Right lobe of liver (tissue), 6 donors: ENCODE results near the gene AJAP1. TPM values are rescaled to one million over a fixed set of nuclear protein-coding genes. Genes with fewer than 3 reads are reported as not detected.

Source experiments
- ATAC-seq, 4 donors: fragments of 200-7000 bp; cut with Tn5 transposase; one replicate each; pipeline ENCODE4 v1.9.1; 2020; ENCODE audit warnings: mild to moderate bottlenecking in 4 of 4, moderate library complexity in 4 of 4
- DNase-seq, 3 donors: peaks; one replicate each; pipeline ENCODE4 v3.0.0-alpha.2; 2020
- H3K27ac ChIP-seq, 3 donors: fragments of 200-600 bp; one replicate each; pipeline ENCODE4 v1.8.0; 2022
- H3K27me3 ChIP-seq, 2 donors: fragments of 200-600 bp; one replicate each; pipeline ENCODE4 v1.8.0; 2022
- H3K36me3 ChIP-seq, 4 donors: fragments of 200-600 bp; sonication (generic) in 1 of 4; one replicate each; pipeline versions ENCODE4 v1.5.1 to v1.8.0; 2017 to 2022; ENCODE audit warnings: control low read depth in 1 of 4
- H3K4me1 ChIP-seq, 4 donors: fragments of 200-600 bp; sonication (generic) in 1 of 4; one replicate each; pipeline versions ENCODE4 v1.5.1 to v1.8.0; 2017 to 2022; ENCODE audit warnings: control low read depth in 1 of 4
- H3K4me3 ChIP-seq, 3 donors: fragments of 200-600 bp; one replicate each; pipeline ENCODE4 v1.8.0; 2022
- H3K9me3 ChIP-seq, 4 donors: fragments of 200-600 bp; sonication (generic) in 1 of 4; one replicate each; pipeline versions ENCODE4 v1.5.1 to v1.8.0; 2017 to 2022; ENCODE audit warnings: control low read depth in 1 of 4
- POLR2A ChIP-seq: fragments of 450-650 bp; IDR thresholded peaks from one replicate; pipeline ENCODE4 v1.6.1; 2017; ENCODE audit warnings: antibody characterized with exemption, mild to moderate bottlenecking
- WGBS: methylation state at CpG from one replicate; pipeline ENCODE4 v1.1.6; 2018; ENCODE audit warnings: low coverage, low lambda C conversion rate; ENCODE audit not compliant: insufficient coverage; ENCODE audit errors: missing lambda C conversion rate; 5-methylcytosine and 5-hydroxymethylcytosine counted together
- intact Hi-C, 2 donors: fragments of 100-400 bp; cut with DNase I; formaldehyde crosslinking; loops; one replicate each; pipeline versions ENCODE4 v1.11.2 to v1.14.1; 2022
- total RNA-seq, 6 experiments: library from RNA; depleted of rRNA in 2 of 6; stranded (reverse); fragments of >200 nt in 2 of 6; fragmentation: NEBNext Ultra II Directional in 3 of 6; extraction: Animal tissue kit (Norgen Biotek cat#: 25700) in 3 of 6; gene quantifications; one replicate each; pipeline versions ENCODE4 v1.1.0 to v1.2.4, GENCODE V29; 2016 to 2023
- TF ChIP-seq, protein P1 (sequence below), 4 donors: fragments of 200-600 bp in 3 of 4; fragments of 450-650 bp in 1 of 4; IDR thresholded peaks; one replicate each; pipeline versions ENCODE4 v1.5.1 to v1.8.0; 2016 to 2022; ENCODE audit warnings: antibody characterized with exemption in 4 of 4, mild to moderate bottlenecking in 2 of 4
- donor health status: DM: no; HTN: yes; CAD: no.
- donor health status: DM: no; HTN: no; CAD: no.
- donor health status: DM: no; HTN: no; CAD: no.
- donor health status: DM: no; HTN: yes; CAD: no.
- donor health status: DM: no; HTN: yes; CAD: no.

Gene AJAP1
- total RNA-seq, 6 experiments from 2014 or later = 0.06 to 0.35 (median 0.13) TPM

DNA sequence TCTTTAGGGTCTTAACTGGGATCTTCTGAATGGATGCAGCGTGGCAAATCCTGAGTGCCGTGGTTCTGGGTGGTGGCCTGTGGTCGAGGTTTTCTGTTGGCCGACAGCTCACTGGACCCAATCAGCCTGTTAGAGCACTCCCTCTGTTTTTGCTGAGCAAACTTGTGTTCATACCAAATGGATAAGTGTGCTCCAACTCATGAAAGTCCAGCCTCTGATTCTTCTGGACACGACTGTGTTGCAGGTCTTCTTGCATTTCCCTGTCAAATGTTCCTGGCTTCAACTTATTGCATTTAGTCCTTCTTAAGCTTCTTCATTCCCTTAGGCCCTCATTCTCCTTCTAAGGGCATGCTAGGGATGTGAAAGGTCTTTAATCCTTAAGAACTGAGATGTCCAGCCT, 63.7 kb downstream of the AJAP1 start:
- Histone ChIP-seq H3K4me1 (no peaks in the 10 kb centered on the region), H3K36me3 (no peaks in the 10 kb centered on the region), H3K4me3 (no peak overlapping the region), H3K9me3 (no peaks in the 10 kb centered on the region), H3K27ac (no peak overlapping the region), H3K27me3 (no peaks in the 10 kb centered on the region)
- intact Hi-C loops = no loop called here
- ATAC-seq (no peak), DNase-seq (no peak)
- TF ChIP-seq, protein P1, sequence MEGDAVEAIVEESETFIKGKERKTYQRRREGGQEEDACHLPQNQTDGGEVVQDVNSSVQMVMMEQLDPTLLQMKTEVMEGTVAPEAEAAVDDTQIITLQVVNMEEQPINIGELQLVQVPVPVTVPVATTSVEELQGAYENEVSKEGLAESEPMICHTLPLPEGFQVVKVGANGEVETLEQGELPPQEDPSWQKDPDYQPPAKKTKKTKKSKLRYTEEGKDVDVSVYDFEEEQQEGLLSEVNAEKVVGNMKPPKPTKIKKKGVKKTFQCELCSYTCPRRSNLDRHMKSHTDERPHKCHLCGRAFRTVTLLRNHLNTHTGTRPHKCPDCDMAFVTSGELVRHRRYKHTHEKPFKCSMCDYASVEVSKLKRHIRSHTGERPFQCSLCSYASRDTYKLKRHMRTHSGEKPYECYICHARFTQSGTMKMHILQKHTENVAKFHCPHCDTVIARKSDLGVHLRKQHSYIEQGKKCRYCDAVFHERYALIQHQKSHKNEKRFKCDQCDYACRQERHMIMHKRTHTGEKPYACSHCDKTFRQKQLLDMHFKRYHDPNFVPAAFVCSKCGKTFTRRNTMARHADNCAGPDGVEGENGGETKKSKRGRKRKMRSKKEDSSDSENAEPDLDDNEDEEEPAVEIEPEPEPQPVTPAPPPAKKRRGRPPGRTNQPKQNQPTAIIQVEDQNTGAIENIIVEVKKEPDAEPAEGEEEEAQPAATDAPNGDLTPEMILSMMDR (IDR thresholded peaks at IDR 0.05) = no peak
- TF ChIP-seq POLR2A = no peak
- whole genome bisulfite sequencing = 24% methylated on average over 3 of the region's 5 CpGs

- Histone ChIP-seq H3K9me3 (no peaks in the 10 kb centered on the region), H3K27ac (no peak overlapping the region), H3K27me3 (no peaks in the 10 kb centered on the region), H3K36me3 (no peaks in the 10 kb centered on the region), H3K4me3 (no peak overlapping the region), H3K4me1 (no peaks in the 10 kb centered on the region)
- no peak for ATAC-seq
- intact Hi-C loops = no loop called here
- no peak for DNase-seq
- WGBS = 61% methylated on average over 7 of the region's 10 CpGs
- TF ChIP-seq POLR2A = no peak
- TF ChIP-seq, protein P1 (IDR thresholded peaks at IDR 0.05) = no peak
Measured at GRCh38 chr1:4723106-4723505, 68.7 kb downstream of the AJAP1 start.

DNA sequence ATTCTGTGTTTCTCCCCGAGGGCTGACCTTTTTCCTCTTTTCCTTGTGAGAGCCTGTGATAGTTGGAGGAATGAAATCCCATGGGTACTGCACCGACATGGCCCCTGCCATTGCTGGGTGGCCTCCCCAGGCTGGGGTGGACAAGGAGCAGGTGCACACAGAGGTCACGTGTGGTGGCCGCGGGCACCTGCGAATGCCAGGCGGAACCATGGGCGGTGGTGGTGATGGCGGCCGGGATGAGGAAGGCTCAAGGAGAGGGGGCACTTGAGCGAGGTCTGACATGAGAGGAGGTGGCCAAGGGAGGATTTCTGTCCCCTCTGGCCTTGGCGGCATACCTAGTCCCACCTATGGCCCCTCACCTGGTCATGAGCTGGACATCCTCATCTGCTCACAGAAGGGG, 69.6 kb downstream of the AJAP1 start:
- no peak for DNase-seq
- ATAC-seq = no peak
- Histone ChIP-seq H3K27me3 (no peaks in the 10 kb centered on the region), H3K36me3 (no peaks in the 10 kb centered on the region), H3K4me3 (no peak overlapping the region), H3K4me1 (no peaks in the 10 kb centered on the region), H3K27ac (no peak overlapping the region), H3K9me3 (no peaks in the 10 kb centered on the region)
- WGBS = 78% methylated on average over 6 of the region's 12 CpGs
- TF ChIP-seq, protein P1 (IDR thresholded peaks at IDR 0.05) = no peak
- no peak for TF ChIP-seq POLR2A
- intact Hi-C loops = no loop called here

- no peak for DNase-seq
- TF ChIP-seq, protein P1 (IDR thresholded peaks at IDR 0.05) = no peak
- TF ChIP-seq POLR2A = no peak
Measured at GRCh38 chr1:4724695-4725250, 70.4 kb downstream of the AJAP1 start.

GRCh38 chr1:4725416-4725815, 71.0 kb downstream of the AJAP1 start:
- Histone ChIP-seq H3K27ac (no peak overlapping the region), H3K27me3 (no peaks in the 10 kb centered on the region), H3K36me3 (no peaks in the 10 kb centered on the region), H3K4me3 (no peak overlapping the region), H3K4me1 (no peaks in the 10 kb centered on the region), H3K9me3 (no peaks in the 10 kb centered on the region)
- no peak for TF ChIP-seq POLR2A
- TF ChIP-seq, protein P1 (IDR thresholded peaks at IDR 0.05) = no peak
- DNase-seq = no peak
- no peak for ATAC-seq
- intact Hi-C loops = no loop called here
- 68% methylated on average over 6 of the region's 12 CpGs for WGBS

More at GRCh38 chr1:4724695-4725250, 70.4 kb downstream of the AJAP1 start:
- H3K36me3 ChIP-seq = no peaks in the 10 kb centered on the region
- no peaks in the 10 kb centered on the region for H3K4me1 ChIP-seq
- whole genome bisulfite sequencing = 24% methylated on average over 4 of the region's 8 CpGs
- no peak for ATAC-seq
- no peaks in the 10 kb centered on the region for H3K9me3 ChIP-seq
- intact Hi-C loops = no loop called here
- no peaks in the 10 kb centered on the region for H3K27me3 ChIP-seq
- H3K4me3 ChIP-seq = no peak overlapping the region
- H3K27ac ChIP-seq = no peak overlapping the region
